ENCODE results near the gene TRAIP. TPM values are rescaled to one million over a fixed set of nuclear protein-coding genes. Genes with fewer than 3 reads are reported as not detected.
A peak's percentile ranks its signal among the peaks of the same experiment; 100 is the strongest.

TRAIP gene
- total RNA-seq, 1 donor from 2014 or later = 18.9 TPM

DNA sequence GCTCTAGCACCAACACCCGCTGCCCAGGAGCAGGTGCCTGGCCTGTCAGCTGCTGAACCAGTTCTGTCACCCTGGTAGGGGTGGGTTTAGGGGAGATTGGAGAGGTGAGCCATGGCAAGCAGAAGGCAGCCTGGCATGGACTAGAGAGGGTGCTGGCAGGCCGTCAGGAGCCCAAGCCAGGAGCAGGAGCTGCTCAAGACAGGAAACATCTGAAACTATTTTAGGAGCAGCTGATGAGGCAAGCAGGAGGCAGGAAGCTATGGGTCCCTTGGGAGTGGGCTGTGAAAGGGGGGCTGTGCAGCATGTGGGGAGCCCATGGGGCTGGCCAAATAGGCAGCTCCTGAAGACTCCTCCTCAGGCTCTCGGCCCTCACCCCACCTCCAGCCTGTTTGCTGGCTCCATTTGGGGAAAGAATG lies 51.0 kb downstream of the TRAIP start:
- no peak for DNase-seq (ENCODE audit: low read depth)
- TF ChIP-seq, protein P1, sequence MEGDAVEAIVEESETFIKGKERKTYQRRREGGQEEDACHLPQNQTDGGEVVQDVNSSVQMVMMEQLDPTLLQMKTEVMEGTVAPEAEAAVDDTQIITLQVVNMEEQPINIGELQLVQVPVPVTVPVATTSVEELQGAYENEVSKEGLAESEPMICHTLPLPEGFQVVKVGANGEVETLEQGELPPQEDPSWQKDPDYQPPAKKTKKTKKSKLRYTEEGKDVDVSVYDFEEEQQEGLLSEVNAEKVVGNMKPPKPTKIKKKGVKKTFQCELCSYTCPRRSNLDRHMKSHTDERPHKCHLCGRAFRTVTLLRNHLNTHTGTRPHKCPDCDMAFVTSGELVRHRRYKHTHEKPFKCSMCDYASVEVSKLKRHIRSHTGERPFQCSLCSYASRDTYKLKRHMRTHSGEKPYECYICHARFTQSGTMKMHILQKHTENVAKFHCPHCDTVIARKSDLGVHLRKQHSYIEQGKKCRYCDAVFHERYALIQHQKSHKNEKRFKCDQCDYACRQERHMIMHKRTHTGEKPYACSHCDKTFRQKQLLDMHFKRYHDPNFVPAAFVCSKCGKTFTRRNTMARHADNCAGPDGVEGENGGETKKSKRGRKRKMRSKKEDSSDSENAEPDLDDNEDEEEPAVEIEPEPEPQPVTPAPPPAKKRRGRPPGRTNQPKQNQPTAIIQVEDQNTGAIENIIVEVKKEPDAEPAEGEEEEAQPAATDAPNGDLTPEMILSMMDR (conservative IDR thresholded peaks at IDR 0.05; ENCODE audit: low read depth, low read length) = no peak
- H3K4me3 ChIP-seq (ENCODE audit: low read depth, low read length) = no peak overlapping the region

DNA sequence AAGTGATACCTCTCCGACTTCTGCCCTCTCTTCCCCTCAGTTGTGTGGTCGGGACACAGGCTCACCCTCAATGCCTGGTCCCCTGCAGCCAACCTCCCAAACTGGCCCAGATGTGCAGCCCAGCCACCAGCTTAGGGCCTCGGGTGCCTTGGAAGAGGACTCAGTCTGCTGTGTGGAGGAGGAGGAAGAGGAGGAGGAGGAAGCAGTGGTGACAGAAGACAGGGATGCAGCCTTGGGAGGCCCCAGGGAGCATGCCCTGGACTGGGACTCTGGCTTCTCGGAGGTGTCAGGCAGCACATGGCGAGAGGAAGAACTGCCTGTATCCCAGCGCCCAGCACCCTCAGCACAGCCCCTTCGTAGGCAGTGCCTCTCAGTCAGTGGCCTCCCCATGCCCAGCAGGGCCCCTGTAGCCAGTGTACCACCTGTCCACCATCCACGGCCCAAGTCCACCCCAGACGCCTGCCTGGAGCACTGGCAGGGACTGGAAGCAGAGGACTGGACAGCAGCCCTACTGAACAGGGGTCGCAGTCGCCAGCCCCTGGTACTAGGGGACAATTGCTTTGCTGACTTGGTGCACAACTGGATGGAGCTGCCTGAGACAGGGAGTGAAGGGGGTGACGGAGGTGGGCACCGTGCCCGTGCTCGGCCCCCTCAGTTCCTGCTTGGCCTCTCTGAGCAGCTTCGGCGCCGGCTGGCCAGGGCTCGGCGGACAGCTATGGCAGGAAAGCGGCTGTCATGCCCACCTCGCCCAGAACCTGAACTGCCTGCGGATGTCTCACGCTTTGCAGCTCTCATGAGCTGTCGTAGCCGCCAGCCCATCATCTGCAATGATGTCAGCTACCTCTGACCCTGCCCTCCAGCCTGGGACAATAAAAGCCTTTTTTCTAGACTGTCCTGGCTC lies 52.0 kb downstream of the TRAIP start:
- H3K4me3 ChIP-seq (ENCODE audit: low read depth, low read length) = no peak overlapping the region
- TF ChIP-seq, protein P1 (conservative IDR thresholded peaks at IDR 0.05; ENCODE audit: low read depth, low read length) = no peak

DNA sequence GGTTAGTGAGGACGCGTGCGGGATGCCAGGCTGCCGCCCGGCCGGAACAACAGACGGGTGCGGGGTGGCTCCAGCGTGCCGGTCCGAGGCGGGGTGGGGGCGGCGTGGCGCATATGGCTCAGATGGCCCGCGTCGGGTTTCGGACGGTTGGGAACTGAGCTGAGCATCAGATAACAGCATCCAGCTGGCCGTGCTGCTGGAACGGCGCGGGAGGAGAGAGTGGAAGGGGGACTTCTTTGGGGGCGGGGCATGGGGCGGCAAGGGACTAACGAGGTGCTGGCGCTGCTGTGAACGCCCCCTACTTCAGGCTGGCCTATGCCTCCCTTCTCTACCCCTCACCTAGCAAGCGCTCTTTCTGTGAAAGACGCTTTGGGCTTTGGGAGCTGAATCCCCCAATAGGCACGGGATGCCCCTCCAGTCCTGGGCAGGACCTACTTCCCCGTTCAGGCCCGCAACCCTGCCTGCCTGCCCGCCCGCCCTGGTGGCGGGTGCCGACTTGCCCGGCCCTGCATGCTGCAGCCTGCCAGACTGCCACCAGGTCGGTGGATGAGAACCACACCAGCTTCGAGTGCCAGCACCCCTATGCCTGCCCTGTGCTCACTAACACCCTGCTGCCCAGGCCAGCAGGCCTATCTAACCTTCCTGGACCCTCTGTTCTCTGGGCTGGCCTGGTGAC lies 52.8 kb downstream of the TRAIP start:
- H3K4me3 ChIP-seq (ENCODE audit: low read depth, low read length) = peak overlapping the region; percentile 93
- no peak for DNase-seq (ENCODE audit: low read depth)
- TF ChIP-seq, protein P1 (conservative IDR thresholded peaks at IDR 0.05; ENCODE audit: low read depth, low read length) = no peak

More for the DNA sequence above, 52.0 kb downstream of the TRAIP start:
- no peak for DNase-seq (ENCODE audit: low read depth)

DNA sequence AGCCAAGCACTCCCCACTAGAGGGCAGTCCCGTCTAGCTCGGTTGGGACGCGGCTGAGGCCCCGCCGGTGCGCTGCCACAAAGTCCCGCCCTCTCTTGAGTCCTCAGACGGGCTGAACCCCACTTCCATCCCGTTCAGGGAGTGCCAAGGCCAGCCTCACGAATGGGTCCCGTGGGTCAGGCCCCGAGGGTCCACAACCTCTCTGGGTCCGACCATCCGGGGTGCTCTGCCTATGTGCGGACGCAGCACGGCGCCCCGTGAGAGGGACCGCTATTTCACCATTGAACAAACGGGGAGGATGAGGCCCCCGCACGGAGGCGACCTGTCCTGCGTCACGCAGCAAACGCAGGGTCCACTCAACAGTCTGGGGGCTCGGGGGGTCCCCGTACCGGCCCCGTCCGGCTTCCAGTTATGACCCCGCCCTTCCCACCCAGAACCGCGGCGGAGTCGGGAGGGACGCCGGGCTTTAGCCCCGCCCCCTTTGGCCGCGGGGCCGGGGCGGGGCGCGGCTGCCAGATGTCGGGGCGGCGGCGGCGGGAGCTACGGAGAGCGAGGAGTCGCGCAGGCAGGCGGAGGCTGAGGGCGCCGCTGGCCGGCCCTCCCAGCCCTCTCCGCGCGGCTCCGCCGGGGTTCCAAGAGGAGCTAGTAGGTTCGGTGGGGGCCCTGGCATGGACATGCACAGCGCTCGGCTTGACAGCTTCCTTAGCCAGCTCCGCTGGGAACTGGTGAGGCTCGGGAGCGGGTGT lies 53.5 kb downstream of the TRAIP start, which contains the start of gene INKA1:
Gene INKA1 (plus strand): TSS at position 543 of the 746 bp plus-strand sequence. CDS start 132 bp downstream, at position 675.
- peak within 1 kb of the TSS; percentile 93 for H3K4me3 ChIP-seq (ENCODE audit: low read depth, low read length)
- DNase-seq (ENCODE audit: low read depth) = no peak
- TF ChIP-seq, protein P1 (conservative IDR thresholded peaks at IDR 0.05; ENCODE audit: low read depth, low read length) = peak; percentile 82

DNA sequence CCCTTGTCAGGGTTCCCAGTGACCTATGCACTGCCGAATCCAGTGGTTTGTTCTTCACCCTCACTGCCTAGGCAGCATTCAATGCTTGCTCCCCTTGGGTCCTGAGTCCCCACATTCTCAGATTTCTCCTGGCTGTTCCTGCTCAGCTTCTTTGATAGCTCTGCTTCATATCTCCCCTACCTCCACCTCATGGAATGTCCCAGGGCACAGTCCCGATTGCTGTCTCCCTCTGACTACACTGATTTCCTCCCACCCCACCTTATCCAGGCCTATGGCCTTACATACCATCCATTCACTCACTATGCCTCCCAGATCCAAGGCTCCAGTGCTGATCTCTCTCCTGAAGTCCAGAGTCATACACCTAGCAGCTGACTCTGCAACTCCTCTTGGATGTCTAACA lies 55.2 kb downstream of the TRAIP start:
- no peak for DNase-seq (ENCODE audit: low read depth)
- TF ChIP-seq, protein P1 (conservative IDR thresholded peaks at IDR 0.05; ENCODE audit: low read depth, low read length) = no peak
- no peak overlapping the region for H3K4me3 ChIP-seq (ENCODE audit: low read depth, low read length)

DNA sequence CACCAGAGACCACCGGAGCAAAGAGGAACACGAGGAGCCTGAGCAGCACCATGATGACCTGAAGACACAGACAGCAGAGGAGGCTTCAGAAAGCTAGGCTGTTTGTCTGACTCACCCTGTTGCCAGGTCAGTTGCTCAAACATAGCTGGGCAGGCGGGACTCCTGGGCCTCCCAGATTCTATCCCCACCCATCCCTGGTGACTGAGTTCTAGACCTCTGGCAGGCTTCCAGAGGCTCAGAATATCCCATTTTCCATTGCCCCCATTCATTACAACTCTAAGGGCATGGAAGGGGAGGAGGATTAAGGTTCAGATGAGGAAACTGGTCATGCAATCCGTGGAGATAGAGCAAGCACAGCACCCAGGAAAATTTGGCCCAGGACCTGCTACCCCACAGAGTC lies 56.6 kb downstream of the TRAIP start, which contains the start of gene CDHR4:
Gene CDHR4 (minus strand): TSS at position 113 of the 400 bp plus-strand sequence. CDS start 61 bp downstream, at position 52.
- no peak within 1 kb of the TSS for H3K4me3 ChIP-seq (ENCODE audit: low read depth, low read length)
- TF ChIP-seq, protein P1 (conservative IDR thresholded peaks at IDR 0.05; ENCODE audit: low read depth, low read length) = no peak
- peak; percentile 35 for DNase-seq (ENCODE audit: low read depth)

Measured in epithelial cell of proximal tubule (primary cell).